ENCODE data around the gene SORBS1.

- TF ChIP-seq CTCF (IDR thresholded peaks at IDR 0.05; ENCODE audit: insufficient read depth, low read depth, low read length) (no peak), EZH2 (IDR thresholded peaks at IDR 0.05; ENCODE audit: insufficient read depth, low read length) (no peak)
Measured at GRCh38 chr10:95542330-95542729, 18.8 kb downstream of the SORBS1 start.

All from astrocyte (in vitro differentiated cells and primary cell).